HG03354 (cell line): ENCODE results near the gene SOX5.
"Not testable (repeated sequence)": the region's sequence is repeated elsewhere in the genome, so short reads cannot be mapped to it uniquely, and the experiment has no call there.

Experiments
- ATAC-seq: cut with Tn5 transposase; IDR thresholded peaks from one replicate; pipeline ENCODE4 v1.9.1; 2021; ENCODE audit warnings: mild to moderate bottlenecking; ENCODE audit not compliant: unreplicated experiment, poor library complexity, severe bottlenecking

Gene SOX5

DNA sequence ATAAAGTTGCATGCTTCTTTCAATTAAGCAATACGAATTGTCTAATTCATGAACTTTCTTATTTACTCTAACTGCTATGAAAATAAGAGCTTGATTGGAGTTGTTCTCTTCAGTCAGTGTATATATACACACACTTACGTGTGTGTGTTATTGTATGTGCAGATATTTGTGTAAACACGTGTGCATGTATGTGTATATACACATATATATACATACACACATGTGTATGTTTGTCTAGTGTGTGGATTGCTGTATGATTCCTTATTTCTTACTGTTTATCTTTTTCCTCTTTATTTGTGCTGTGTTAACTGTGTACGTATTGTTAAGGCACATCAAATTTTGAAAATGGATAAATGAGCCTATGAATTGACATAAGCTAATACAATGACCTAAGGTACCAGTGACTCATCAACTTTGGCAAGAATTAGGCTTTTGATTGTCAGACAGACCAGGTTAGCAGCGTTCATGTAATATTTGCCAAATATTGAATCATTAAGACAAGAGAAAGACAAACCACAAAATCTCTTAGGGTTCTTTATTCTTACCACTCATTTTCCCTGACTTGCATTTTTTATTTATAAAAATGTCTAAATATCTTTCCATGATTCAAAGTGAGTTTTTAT lies 423.9 kb downstream of the SOX5 start:
- no peak for ATAC-seq

DNA sequence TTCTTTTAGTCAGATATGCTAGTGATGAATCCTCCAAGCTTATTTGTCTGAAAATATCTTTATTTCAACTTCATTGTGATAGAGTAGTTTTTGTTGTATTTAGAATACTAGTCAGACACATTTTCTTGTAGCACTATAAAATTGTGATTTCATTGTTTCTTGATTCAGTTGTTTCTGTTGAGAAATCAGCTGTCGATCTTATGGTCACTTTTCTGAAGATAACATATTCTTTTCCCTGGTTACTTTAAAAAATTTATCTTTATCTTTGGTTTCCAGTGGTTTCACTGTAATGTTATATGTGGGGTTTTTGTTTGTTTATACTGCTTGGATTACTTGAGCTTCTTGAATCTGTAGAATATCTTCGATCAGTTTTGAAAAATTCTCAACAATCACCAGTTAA lies 426.1 kb downstream of the SOX5 start:
- ATAC-seq = no peak

DNA sequence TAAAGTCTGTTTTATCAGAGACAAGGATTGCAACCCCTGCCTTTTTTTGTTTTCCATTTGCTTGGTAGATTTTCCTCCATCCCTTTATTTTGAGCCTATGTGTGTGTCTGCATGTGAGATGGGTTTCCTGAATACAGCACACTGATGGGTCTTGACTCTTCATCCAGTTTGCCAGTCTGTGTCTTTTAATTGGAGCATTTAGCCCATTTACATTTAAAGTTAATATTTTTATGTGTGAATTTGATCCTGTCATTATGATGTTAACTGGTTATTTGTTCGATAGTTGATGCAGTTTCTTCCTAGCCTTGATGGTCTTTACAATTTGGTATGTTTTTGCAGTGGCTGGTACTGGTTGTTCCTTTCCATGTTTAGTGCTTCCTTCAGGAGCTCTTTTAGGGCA lies 430.0 kb downstream of the SOX5 start:
- not testable (repeated sequence) for ATAC-seq

DNA sequence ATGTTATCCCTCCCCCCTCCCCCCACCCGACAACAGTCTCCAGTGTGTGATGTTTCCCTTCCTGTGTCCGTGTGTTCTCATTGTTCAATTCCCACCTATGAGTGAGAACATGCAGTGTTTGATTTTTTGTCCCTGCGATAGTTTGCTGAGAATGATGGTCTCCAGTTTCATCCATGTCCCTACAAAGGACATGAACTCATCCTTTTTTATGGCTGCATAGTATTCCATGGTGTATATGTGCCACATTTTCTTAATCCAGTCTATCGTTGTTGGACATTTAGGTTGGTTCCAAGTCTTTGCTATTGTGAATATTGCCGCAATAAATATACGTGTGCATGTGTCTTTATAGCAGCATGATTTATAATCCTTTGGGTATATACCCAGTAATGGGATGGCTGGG lies 433.7 kb downstream of the SOX5 start:
- ATAC-seq = not testable (repeated sequence)

DNA sequence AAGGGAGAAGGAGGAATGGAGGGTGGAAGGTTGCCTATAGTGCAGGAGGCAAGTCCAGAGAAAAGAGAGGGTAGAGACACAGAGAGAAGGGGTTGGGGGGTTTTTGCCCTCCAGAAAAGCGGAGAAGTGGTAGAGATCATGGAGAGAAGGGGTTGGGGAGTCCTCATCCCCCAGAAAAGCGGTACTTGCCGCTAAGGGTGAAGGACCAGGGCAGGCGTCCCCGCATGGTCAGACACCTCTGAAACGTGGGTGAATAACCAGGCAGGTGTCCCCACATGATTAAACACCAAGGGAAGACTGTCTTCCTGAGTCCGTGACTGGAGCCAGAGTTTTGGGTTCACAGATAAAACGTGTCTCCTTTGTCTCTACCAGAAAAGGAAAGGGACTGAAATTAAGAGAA lies 439.0 kb downstream of the SOX5 start:
- no peak for ATAC-seq

DNA sequence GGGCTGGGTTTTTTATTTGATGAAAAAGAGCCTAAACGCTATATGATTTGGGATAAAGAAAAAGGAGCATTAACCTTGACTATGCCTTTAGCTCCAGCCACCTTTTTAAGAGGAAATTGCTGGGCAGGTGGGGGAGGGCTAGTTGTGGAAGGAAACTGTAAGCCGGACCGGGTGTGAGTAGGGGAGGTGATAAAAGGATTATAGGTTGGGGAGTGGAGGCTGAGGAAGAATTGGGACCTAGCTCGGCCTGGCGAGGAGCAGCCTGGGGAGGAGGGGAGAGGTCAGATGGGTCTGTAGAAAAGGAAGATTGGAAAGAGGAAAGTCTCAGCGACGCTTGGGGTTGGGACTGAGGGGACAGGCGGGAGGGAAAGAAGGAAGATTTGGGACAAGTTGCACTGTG lies 439.6 kb downstream of the SOX5 start:
- not testable (repeated sequence) for ATAC-seq

DNA sequence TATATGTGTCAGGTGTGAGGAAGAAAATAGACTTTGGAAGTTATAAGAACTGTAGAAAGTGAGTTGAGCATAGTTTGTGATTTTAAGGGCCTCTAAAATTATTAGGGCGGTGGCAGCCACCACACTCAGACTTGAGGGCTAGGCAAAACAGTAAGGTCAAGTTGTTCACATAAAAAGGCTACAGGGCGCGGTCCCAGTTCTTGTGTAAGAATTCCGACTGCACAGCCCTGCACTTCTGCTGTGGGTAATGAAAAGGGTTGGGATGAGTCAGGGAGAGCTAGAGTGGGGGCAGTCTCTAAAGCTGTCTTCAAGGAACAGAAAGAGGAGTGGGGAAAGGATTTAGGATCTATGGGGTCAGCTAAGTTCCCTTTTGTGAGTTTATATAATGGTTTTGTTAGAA lies 441.7 kb downstream of the SOX5 start:
- not testable (repeated sequence) for ATAC-seq

DNA sequence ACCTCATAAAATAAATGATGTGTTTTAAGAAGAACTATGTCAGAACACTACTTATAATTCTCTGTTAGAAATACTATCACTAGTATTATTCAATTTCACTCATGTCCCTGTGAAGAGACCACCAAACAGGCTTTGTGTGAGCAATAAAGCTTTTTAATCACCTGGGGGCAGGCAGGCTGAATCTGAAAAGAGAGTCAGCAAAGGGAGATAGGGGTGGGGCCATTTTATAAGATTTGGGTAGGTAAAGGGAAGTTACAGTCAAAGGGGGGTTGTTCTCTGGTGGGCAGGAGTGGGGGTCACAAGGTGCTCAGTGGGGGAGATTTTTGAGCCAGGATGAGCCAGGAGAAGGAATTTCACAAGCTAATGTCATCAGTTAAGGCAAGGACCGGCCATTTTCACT lies 443.7 kb downstream of the SOX5 start:
- ATAC-seq = not testable (repeated sequence)

DNA sequence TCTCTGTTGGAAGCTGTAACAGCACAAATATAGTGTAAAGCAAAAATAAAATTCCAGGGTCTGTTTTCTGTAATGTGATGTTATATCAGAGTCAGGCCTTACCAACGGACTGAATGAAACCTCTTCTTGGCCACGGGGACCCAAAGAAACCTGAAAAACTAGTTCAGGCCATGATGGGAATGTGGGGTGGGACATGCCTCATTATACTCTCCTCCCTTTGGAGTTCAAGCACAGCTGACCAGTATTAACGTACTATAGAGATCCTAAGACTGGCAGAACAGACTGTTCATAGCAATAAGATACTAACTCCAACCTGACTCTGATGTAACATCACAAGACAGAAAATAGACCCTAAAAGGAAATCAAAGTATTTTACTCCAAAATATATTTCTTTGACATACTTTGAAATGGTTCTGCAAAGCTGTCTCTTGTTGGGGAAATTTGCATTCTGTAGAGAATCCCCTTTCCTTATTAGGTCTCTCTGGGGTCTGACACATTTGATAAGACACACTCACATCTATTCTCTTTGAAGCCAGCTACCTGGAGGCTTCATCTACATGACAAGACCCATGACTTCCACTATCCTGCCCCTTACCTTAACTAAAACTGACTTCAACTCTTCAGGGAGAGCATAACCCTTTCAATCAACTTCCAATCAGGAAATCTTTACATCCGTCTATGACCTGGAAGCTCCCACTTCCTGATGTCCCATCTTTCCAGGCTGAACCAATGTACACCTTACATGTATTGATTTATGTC lies 444.6 kb downstream of the SOX5 start:
- ATAC-seq = no peak

DNA sequence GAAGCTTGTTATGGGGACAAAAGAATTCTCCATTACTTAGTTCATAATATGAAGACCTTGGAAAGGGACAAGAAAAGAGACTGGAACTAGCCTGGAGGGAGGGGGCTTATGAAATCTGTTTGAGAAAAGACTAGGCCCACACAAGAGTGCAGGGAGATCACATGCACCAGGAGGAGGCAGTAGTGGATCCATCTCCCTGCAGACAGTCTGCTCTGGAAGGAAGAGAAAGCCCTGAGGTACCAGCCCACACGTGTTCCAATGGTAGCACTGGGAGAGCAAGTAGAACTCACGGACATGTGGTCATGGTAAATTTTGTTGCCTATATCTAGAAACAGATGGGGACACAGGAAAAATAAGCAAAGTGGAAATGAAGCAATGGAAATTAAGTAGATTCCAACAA lies 445.4 kb downstream of the SOX5 start:
- ATAC-seq = no peak

DNA sequence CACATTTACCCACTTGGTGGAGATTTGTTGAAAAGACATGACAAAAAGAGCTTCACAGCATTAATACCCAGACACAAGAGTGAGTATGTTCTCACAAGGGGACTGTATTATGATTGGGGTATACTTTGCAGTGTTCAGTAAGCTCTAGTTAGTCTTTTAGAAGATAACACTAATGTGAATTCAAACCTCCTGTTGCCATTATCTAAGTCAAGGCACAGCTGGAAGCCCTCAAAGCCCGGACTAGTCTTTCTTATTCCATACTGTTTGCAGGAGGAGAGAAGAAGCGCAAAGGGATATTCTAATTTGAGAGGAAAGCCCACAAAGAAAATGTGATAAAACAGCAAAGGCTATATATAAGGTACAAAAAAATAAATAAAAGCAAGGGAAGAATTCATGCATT lies 445.9 kb downstream of the SOX5 start:
- ATAC-seq = no peak

DNA sequence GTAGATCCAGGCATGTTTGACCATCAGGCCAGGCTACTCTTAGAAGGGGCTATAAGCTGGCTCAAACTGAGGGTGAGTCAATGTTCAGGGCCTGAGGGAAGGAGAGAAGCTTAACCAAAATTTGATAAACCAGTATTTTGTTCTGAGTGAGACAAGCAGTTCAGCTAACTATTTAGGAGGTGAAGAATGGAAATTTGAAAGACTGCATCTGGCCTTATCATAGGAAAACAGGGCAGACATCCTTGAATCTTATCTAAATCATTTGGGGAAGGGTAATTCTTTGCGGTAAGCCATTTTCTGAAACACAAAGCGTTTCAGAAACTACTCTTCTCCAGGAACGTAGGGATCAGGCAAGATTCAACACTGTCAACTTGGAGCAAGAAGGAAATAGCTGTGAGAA lies 447.2 kb downstream of the SOX5 start:
- ATAC-seq = no peak

DNA sequence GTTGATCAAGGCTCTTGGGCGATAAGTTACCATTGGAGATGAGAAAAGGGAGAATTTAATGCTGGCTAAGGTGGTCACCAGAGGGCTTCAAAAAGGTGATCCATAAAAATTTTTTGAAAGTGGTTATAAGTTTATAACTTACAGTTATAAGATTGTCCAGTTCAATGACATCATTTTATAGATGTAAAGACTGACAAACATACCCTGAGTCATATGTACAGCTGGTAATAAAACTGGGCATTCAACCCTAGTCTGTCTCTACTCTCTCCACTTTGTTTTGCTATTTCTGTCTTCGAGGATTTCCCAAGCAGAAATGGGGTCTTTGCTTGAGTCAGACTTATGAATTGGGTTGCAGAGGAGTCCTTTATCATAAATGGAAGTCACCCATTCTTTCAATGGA lies 454.0 kb downstream of the SOX5 start:
- no peak for ATAC-seq

DNA sequence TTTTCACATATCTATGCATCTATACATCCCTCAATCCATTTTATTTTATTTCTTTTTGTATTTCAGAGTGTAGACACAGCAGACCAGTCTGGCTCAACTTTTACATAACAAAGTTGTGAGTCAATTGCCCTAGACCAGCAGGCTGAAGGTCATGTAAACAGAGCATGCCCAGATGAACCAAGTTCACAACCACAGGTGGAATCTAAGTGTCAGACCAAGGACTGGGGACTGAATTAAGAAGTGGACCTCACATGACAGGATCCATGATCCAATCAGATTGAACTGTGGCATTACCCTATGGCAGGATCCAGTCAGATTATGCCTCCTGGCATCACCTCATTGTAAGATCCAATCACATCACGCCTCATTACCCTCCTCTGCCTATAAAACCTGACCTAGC lies 455.8 kb downstream of the SOX5 start:
- no peak for ATAC-seq

DNA sequence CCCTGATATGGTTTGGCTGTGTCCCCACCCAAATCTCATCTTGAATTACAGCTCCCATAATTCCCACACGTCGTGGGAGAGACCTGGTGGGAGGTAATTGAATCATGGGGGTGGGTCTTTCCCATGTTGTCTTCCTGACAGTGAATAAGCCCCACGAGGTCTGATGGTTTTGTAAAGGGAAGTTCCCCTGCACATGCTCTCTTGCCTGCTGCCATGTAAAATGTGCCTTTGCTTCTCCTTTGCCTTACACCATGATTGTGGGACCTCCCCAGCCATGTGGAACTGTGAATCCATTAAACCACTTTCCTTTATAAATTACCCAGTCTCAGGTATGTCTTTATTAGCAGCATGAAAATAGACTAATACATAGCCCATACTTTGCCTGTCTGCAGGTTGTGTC lies 458.4 kb downstream of the SOX5 start:
- ATAC-seq = not testable (repeated sequence)

DNA sequence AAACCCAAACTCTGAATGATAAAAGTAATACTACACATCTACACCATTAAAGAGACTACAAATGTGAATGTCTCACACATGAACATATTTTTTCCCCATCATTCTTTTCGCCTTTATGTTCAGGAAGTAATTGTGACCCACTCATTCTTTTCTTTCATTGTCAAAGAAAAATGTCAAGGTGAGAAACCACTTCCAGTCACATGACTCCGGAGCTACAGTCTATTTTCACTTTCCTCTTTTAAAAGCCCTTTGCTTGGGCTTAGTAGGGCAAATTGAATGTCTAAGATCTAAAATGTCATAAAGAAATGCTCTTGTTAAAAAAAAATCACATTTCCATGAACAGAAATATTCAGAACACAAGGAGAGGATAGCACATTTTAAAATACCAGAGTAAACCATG lies 461.3 kb downstream of the SOX5 start:
- no peak for ATAC-seq

DNA sequence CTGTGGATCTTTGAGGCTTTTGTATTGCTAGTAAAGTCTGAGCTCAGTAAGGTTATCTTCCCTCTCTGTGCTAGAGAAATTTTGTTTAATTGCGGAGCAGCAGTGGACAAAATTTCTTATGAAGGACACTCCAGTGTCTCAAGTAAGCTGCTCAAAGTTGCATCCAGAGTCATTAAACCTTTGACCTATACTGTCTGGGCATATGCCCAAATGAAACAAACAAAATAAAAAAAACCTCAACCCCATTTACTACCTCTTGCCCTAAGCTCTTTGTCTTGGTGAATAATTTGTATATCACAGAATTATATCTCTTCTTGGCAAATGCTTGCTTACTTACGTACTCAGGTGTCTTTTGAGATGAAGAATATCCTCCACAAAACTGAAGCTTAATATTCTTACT lies 465.2 kb downstream of the SOX5 start:
- no peak for ATAC-seq

DNA sequence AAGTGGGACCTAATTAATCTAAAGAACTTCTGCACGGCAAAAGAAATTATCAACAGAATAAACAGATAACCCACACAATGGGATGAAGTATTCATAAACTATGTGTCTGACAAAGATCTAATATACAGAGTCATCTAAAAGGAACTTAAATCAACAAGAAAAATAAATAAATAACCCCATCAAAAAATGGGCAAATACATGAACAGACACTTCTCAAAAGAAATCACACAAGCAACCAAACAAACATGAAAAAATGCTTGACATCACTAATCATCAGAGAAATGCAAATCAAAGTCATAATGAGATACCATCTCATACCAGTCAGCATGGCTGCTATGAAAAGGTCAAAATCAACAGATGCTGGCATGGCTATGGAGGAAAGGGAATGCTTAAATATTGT lies 466.9 kb downstream of the SOX5 start:
- ATAC-seq = no peak
